PFSK-1 (cell line): ENCODE results near the gene KDM4C.

ENCODE experiments used
- FOXP2 ChIP-seq: optimal IDR thresholded peaks from 2 replicates; pipeline ENCODE3; 2011; ENCODE audit warnings: borderline replicate concordance, control low read depth, inconsistent platforms; ENCODE audit not compliant: insufficient read depth; ENCODE audit errors: extremely low read length, extremely low read depth
- POLR2AphosphoS5 ChIP-seq: IDR thresholded peaks from 2 replicates; pipeline ENCODE4 v1.6.1; 2012; ENCODE audit warnings: low read depth, mild to moderate bottlenecking, control low read depth, low read length, moderate library complexity
- REST ChIP-seq, 2 experiments: IDR thresholded peaks; 2 replicates each; pipeline versions ENCODE4 v1.6.1 to v1.8.0; 2011 to 2012; ENCODE audit warnings: low read depth in 2 of 2, low read length in 2 of 2, control low read depth in 1 of 2, inconsistent platforms in 1 of 2, mild to moderate bottlenecking in 1 of 2, moderate library complexity in 1 of 2; ENCODE audit not compliant: insufficient read depth in 1 of 2
- SIN3A ChIP-seq: IDR thresholded peaks from 2 replicates; pipeline ENCODE4 v1.6.1; 2012; ENCODE audit warnings: mild to moderate bottlenecking, low read length, moderate library complexity, borderline replicate concordance; ENCODE audit not compliant: insufficient read depth
- TAF1 ChIP-seq: IDR thresholded peaks from 2 replicates; pipeline ENCODE4 v1.6.1; 2012; ENCODE audit warnings: low read length, control low read depth, borderline replicate concordance; ENCODE audit not compliant: insufficient read depth

- TF ChIP-seq REST (IDR thresholded peaks at IDR 0.05; ENCODE audit: insufficient read depth in 1 of 2, low read depth in 2 of 2, low read length in 2 of 2) = no peak
- TF ChIP-seq POLR2AphosphoS5 = no peak
- no peak for TF ChIP-seq TAF1
- no peak for TF ChIP-seq SIN3A
- no peak for TF ChIP-seq FOXP2
Observed at GRCh38 chr9:6909181-6909580, 151.4 kb downstream of the KDM4C start.
